Duodenal mucosa (tissue), 2 donors: Measurements from ENCODE around the gene C17orf107.
A peak's percentile ranks its signal among the peaks of the same experiment; 100 is the strongest.

Source experiments
- H3K27ac ChIP-seq: one replicate; pipeline ENCODE4 v1.7.0; 2013; ENCODE audit warnings: low read depth, low read length
- H3K27me3 ChIP-seq, 2 donors: one replicate each; pipeline ENCODE4 v1.7.0; 2013; ENCODE audit warnings: low read length in 2 of 2, control low read depth in 1 of 2; ENCODE audit not compliant: insufficient read depth in 2 of 2, control insufficient read depth in 1 of 2
- H3K36me3 ChIP-seq, 2 donors: one replicate each; pipeline ENCODE4 v1.7.0; 2013; ENCODE audit warnings: low read length in 2 of 2, control low read depth in 1 of 2; ENCODE audit not compliant: insufficient read depth in 2 of 2, control insufficient read depth in 1 of 2
- H3K4me1 ChIP-seq, 2 donors: one replicate each; pipeline ENCODE4 v1.7.0; 2013; ENCODE audit warnings: low read length in 2 of 2, control low read depth in 1 of 2; ENCODE audit not compliant: insufficient read depth in 2 of 2, control insufficient read depth in 1 of 2
- H3K4me3 ChIP-seq, 2 donors: one replicate each; pipeline ENCODE4 v1.7.0; 2013; ENCODE audit warnings: low read length in 2 of 2, low read depth in 1 of 2
- H3K9ac ChIP-seq, 2 donors: one replicate each; pipeline ENCODE4 v1.7.0; 2013; ENCODE audit warnings: low read length in 2 of 2, low read depth in 1 of 2
- H3K9me3 ChIP-seq, 2 donors: one replicate each; pipeline ENCODE4 v1.7.0; 2013; ENCODE audit warnings: low read length in 2 of 2, control low read depth in 1 of 2; ENCODE audit not compliant: control insufficient read depth in 1 of 2

Gene C17orf107

DNA sequence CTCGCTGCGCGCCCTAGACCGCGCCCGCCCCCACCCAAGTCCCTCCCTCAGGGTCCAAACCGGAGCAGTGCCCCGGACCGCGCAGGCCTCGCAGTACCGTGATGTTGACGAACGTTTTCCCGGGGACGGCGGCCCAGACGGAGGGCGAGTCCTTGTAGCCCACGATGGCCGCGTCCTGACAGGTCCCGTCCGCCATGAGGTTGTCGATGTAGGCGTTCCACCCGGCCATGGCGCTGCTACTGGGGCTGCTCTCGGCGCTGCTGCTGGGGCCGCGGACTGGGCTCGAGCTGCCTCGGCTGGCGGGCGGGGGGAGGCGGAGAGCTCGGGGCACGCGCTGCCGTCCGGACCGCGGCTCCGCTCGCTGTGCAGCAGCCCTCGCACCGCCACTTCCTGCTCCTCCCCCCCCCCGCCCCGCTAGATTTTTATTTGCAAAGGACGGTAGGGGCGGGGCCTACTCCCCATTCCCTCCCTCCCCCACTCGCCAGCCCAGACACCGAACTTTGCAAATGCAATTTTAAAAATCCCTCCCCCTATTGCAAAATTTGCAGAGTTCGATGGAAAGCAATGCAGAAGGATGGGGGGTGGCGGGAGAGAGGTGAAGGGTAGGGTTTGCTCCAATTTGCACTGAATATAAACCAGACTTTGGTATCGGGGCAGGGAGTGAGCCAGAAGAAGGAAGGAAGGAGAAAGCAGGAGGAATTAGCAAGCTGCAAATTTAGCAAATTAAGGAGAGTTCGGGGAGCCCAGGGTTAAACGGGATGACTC is 49.0 kb downstream of the C17orf107 start, which contains the start of gene PFN1:
Gene PFN1, minus strand, starts transcription at position 365 of the 765 bp plus-strand sequence. Its CDS starts 136 bp downstream, at position 229.
- no peaks in the 10 kb centered on the region for H3K9me3 ChIP-seq
- peak within 1 kb of the TSS; percentile 99 for H3K9ac ChIP-seq
- peaks cover 11 to 29% of the 10 kb centered on the region in 2 donors for H3K36me3 ChIP-seq
- H3K27me3 ChIP-seq: no peaks in the 10 kb centered on the region
- H3K27ac ChIP-seq: peak within 1 kb of the TSS; percentile 99
- H3K4me1 ChIP-seq: peaks cover 41 to 55% of the 10 kb centered on the region in 2 donors
- peak within 1 kb of the TSS; percentile 98 to 99 for H3K4me3 ChIP-seq

DNA sequence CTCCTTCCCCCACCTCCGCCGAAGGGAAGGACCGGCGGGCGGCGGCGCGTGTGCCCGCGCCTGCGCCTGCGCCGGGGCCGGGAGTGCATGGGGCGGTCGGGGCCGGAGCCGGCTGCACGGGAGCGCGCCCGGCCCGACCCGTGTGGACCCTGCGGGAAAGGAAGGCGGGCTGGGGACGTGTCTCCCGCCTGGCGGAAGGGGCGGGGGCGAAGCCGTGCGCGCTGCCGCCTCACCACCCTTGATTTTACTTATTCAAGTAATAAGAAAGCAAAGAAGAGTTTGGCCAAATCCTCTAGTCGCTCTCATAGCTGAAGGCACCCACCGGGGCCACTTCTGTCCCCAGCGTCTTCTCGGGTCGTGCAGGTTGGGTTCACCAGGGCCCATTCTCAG is 49.6 kb downstream of the C17orf107 start:
- Histone ChIP-seq H3K9ac (peak overlapping the region; percentile 79 to 83), H3K27me3 (no peaks in the 10 kb centered on the region), H3K27ac (peak overlapping the region; percentile 99)

DNA sequence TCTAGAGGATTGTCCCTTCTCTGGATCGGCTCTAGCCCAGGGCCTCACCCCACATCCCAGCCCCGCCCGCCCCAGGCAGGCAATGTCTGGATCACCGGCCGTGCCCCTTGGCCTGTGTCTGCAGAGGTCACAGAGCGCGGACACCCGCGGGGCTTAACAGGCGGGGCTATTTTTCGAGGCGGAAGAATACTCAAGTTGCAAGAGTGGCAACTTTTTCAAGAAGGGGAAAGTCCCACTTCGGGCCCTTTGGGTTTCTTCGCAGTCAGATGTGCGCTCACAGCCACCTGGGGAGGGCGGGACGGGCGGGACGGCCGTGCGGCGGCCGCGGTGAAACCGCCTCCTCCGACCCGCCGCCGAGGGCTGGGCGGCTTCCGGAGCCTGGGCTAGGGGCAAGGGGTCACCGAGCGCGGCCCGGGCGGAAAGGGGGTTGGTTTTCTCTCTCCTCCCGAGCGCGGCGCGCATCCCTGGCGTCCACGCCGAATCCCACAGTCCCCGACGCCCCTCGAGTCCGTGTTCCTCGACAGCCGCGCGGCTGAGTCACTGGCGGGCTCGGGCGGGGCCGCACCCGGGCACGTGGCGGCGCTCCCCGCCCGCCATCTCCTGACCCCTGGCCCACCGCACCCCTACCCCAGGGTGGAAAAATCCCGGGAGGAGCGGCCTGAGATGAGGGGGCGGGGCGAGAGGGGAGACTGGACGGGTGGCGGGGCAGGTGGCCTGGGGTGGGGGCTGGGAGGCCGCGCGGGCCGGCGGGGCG is 50.2 kb downstream of the C17orf107 start:
- Histone ChIP-seq H3K9me3 (no peaks in the 10 kb centered on the region), H3K27ac (peak overlapping the region; percentile 99), H3K4me3 (peak overlapping the region; percentile 82 to 99), H3K4me1 (peaks cover 33 to 43% of the 10 kb centered on the region in 2 donors), H3K27me3 (no peaks in the 10 kb centered on the region), H3K36me3 (peaks cover 5 to 18% of the 10 kb centered on the region in 2 donors), H3K9ac (peak overlapping the region; percentile 79 to 83)

More for the DNA sequence above, 49.6 kb downstream of the C17orf107 start:
- Histone ChIP-seq H3K4me1 (peaks cover 39 to 49% of the 10 kb centered on the region in 2 donors), H3K4me3 (peak overlapping the region; percentile 82 to 99), H3K9me3 (no peaks in the 10 kb centered on the region), H3K36me3 (peaks cover 9 to 23% of the 10 kb centered on the region in 2 donors)

DNA sequence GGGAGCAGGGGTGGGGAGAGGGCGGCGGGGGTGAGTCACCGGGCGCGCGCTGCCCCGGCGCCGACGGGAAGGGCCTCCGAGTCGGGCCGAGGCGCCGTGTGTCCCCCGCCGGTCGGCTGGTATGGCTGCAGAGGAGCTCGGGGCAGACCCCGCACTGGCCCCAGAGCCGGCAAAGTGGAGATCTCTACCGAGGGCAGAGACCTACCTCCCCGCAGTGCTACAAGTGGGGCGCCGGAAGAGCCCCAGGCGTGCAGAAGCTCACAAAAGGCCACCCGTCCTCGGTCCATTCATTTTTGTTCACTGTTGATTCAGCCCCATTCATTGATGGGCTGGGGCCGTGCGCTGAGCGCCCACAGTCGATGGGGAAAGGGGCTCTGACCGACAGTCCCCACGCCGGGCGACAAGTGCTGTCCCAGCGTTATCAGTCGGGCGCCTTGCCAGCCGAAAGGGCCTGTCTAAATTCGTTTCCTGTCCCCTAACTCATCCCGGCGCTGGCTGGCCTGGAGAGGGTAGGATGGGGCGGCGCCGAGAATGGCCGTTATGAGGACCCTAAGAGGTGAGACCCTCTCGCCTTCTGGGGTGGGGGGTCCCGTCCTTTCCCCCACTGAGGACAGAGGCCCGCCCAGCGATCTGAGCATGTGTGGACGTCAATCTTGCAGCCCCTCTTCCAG is 50.9 kb downstream of the C17orf107 start:
- H3K9ac ChIP-seq: peak overlapping the region; percentile 84 to 91
- H3K9me3 ChIP-seq: no peaks in the 10 kb centered on the region
- H3K4me3 ChIP-seq: peak overlapping the region; percentile 57 to 80
- H3K27ac ChIP-seq: peak overlapping the region; percentile 99
- H3K4me1 ChIP-seq: peaks cover 26 to 36% of the 10 kb centered on the region in 2 donors
- no peaks in the 10 kb centered on the region for H3K27me3 ChIP-seq
- peaks cover 0 to 13% of the 10 kb centered on the region in 2 donors for H3K36me3 ChIP-seq

DNA sequence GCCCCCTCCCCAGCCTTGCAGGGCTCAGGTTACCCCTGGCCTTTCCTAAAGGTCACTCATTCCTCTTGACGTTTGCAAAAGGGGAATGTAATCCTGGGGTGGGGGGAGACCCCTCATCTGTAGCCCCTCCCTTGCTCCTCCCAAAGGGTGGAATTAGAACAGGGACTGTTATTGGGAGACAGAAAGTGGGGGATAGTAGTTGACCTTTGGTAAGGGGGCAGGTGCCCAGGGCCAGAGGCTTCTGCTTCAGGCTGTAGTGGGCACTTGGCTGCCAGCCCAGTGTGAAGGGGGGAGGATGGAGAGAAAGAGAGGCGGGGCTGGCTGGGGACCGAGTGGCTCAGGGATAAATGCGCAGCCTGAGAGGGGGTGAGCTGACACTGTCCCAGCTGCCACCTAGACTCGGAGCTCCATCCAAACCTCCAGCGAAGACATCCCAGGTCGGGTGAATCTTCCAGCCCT is 51.4 kb downstream of the C17orf107 start, which contains the start of gene ENO3:
Gene ENO3, plus strand, starts transcription at position 374 of the 459 bp plus-strand sequence. CDS start 711 bp downstream, outside the sequence.
- no peaks in the 10 kb centered on the region for H3K27me3 ChIP-seq
- H3K36me3 ChIP-seq: peaks cover 0 to 8% of the 10 kb centered on the region in 2 donors
- H3K4me3 ChIP-seq: peak within 1 kb of the TSS; percentile 57 to 80
- peak within 1 kb of the TSS; percentile 84 to 91 for H3K9ac ChIP-seq
- peak within 1 kb of the TSS; percentile 99 for H3K27ac ChIP-seq
- H3K4me1 ChIP-seq: peaks cover 20 to 31% of the 10 kb centered on the region in 2 donors
- H3K9me3 ChIP-seq: no peaks in the 10 kb centered on the region

DNA sequence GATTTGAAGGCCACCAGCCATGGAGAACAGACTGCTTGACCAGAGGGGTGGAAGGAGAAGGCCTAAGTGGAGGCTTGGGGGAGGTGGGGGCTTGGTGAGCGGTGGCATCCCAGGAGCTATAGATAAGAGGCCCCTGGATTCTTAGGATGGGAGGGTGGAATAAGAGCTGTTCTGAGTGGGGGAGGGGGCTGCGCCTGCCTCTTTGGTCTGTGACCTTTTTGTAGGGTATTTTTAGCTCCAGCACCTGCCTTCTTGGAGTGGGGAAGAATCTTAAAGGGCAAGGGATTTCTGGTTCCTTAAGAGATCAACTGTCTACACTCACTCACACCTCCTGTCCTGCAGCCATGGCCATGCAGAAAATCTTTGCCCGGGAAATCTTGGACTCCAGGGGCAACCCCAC is 52.1 kb downstream of the C17orf107 start:
- H3K9me3 ChIP-seq: no peaks in the 10 kb centered on the region
- peaks cover 0 to 1% of the 10 kb centered on the region in 2 donors for H3K36me3 ChIP-seq
- H3K4me1 ChIP-seq: peaks cover 15 to 24% of the 10 kb centered on the region in 2 donors
- peak overlapping the region; percentile 3 to 91 for H3K9ac ChIP-seq
- no peak overlapping the region for H3K27ac ChIP-seq
- no peaks in the 10 kb centered on the region for H3K27me3 ChIP-seq
- peak overlapping the region in 1 of 2 donors; percentile 57 for H3K4me3 ChIP-seq
